Nephron (organoid): Measurements from ENCODE around the gene AMACR.
A peak's percentile ranks its signal among the peaks of the same experiment; 100 is the strongest.

Source experiments
- H3K27ac Mint-ChIP-seq, 3 experiments: 2 replicates each; pipeline ENCODE4 v1.8.0; 2020; ENCODE audit warnings: mixed read lengths in 3 of 3, mild to moderate bottlenecking in 2 of 3, moderate library complexity in 1 of 3
- H3K27me3 Mint-ChIP-seq: 2 replicates; pipeline ENCODE4 v1.8.0; 2021; ENCODE audit warnings: low read depth, mild to moderate bottlenecking, moderate library complexity, mixed read lengths
- H3K36me3 Mint-ChIP-seq: 2 replicates; pipeline ENCODE4 v1.8.0; 2020; ENCODE audit warnings: low read depth, mixed read lengths
- H3K4me1 Mint-ChIP-seq: 2 replicates; pipeline ENCODE4 v1.8.0; 2020; ENCODE audit warnings: mixed read lengths
- H3K4me3 Mint-ChIP-seq, 3 experiments: 2 replicates each; pipeline ENCODE4 v1.8.0; 2020; ENCODE audit warnings: mild to moderate bottlenecking in 3 of 3, mixed read lengths in 3 of 3, moderate library complexity in 2 of 3
- H3K9me3 Mint-ChIP-seq: 2 replicates; pipeline ENCODE4 v1.8.0; 2020; ENCODE audit warnings: mixed read lengths
- CTCF ChIP-seq, 3 experiments: fragments of 200-600 bp; sonication (generic); IDR thresholded peaks; one replicate each; pipeline ENCODE4 v1.5.0; 2021; ENCODE audit warnings: antibody characterized with exemption in 3 of 3; ENCODE audit not compliant: unreplicated experiment in 3 of 3

The AMACR gene

GRCh38 chr5:34045996-34046395, 38.1 kb upstream of the AMACR start:
- Mint-ChIP-seq H3K36me3 (peaks cover 24% of the 10 kb centered on the region), H3K4me1 (peaks cover 38% of the 10 kb centered on the region), H3K27me3 (no peaks in the 10 kb centered on the region), H3K9me3 (no peaks in the 10 kb centered on the region), H3K4me3 (no peak overlapping the region), H3K27ac (no peak overlapping the region)
- TF ChIP-seq CTCF (IDR thresholded peaks at IDR 0.05; ENCODE audit: unreplicated experiment in 3 of 3) = no peak

- Mint-ChIP-seq H3K27me3 (no peaks in the 10 kb centered on the region), H3K4me1 (peaks cover 47% of the 10 kb centered on the region), H3K27ac (no peak overlapping the region)
These were observed 37.2 kb upstream of the AMACR start for GRCh38 chr5:34045023-34045422.

DNA sequence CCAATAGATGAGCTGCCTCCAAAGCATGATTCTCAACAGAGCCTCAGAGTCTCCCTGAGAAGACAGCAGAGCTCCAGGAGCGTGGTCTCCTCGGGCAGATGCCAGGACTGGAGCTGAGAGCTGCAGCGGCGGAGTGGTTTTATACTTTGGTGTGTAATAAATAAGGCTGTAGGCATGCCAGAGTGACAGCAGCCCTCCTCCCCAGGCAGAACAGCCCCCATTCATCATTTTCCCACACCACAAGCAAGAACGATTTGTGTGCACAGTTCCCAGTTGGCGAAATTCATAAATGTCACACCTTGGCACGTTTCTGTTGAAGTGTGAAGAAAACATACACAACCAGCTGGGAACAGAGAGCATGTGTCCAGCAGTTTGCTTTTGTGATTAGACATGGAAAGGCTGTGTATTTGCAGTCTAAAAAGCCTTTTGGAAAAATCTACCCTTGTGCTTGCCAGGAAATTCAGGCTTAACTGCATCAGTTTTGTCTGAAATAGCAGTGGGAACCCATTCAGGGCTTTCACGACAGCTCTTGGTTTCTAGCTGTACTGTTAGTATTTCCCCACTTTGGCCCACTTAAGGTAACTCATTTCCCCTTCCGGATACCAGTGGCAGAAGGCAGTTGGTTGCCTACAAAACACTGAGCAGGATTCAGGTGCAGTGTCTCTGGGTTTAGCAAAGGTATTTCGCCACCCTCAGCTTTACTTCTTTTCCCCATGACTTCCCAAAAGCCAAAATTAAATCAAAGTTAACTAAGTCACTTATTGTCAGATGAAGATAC, 35.4 kb upstream of the AMACR start, which contains the start of gene C1QTNF3:
TSS of gene C1QTNF3 (minus strand) at position 115 of the 778 bp plus-strand sequence. CDS start at position 27, 88 bp downstream.
- H3K36me3 Mint-ChIP-seq = peaks cover 17% of the 10 kb centered on the region
- no peaks in the 10 kb centered on the region for H3K9me3 Mint-ChIP-seq
- H3K4me3 Mint-ChIP-seq = peak within 1 kb of the TSS; percentile 56 to 77 (median 73)
- H3K4me1 Mint-ChIP-seq = peaks cover 61% of the 10 kb centered on the region
- peak within 1 kb of the TSS; percentile 71 to 74 (median 73) for H3K27ac Mint-ChIP-seq
- no peaks in the 10 kb centered on the region for H3K27me3 Mint-ChIP-seq
- TF ChIP-seq CTCF (IDR thresholded peaks at IDR 0.05; ENCODE audit: unreplicated experiment in 3 of 3) = no peak

More at GRCh38 chr5:34045023-34045422, 37.2 kb upstream of the AMACR start:
- H3K4me3 Mint-ChIP-seq = no peak overlapping the region
- H3K9me3 Mint-ChIP-seq = no peaks in the 10 kb centered on the region
- no peak for TF ChIP-seq CTCF (IDR thresholded peaks at IDR 0.05; ENCODE audit: unreplicated experiment in 3 of 3)
- H3K36me3 Mint-ChIP-seq = peaks cover 14% of the 10 kb centered on the region

GRCh38 chr5:34042321-34042720, 34.5 kb upstream of the AMACR start:
- H3K36me3 Mint-ChIP-seq = peaks cover 17% of the 10 kb centered on the region
- peak overlapping the region; percentile 71 to 74 (median 73) for H3K27ac Mint-ChIP-seq
- H3K4me3 Mint-ChIP-seq = peak overlapping the region; percentile 56 to 77 (median 73)
- H3K27me3 Mint-ChIP-seq = no peaks in the 10 kb centered on the region
- no peaks in the 10 kb centered on the region for H3K9me3 Mint-ChIP-seq
- no peak for TF ChIP-seq CTCF (IDR thresholded peaks at IDR 0.05; ENCODE audit: unreplicated experiment in 3 of 3)
- peaks cover 61% of the 10 kb centered on the region for H3K4me1 Mint-ChIP-seq

GRCh38 chr5:34041247-34041972, 33.6 kb upstream of the AMACR start:
- Mint-ChIP-seq H3K27ac (peak overlapping the region; percentile 71 to 76 (median 76)), H3K4me3 (peak overlapping the region; percentile 3 to 77 (median 58)), H3K9me3 (no peaks in the 10 kb centered on the region), H3K4me1 (peaks cover 67% of the 10 kb centered on the region), H3K27me3 (no peaks in the 10 kb centered on the region), H3K36me3 (peaks cover 21% of the 10 kb centered on the region)
- no peak for TF ChIP-seq CTCF (IDR thresholded peaks at IDR 0.05; ENCODE audit: unreplicated experiment in 3 of 3)
